HG02943 (cell line): Measurements from ENCODE around the gene COX6A2.

ENCODE experiments used
- ATAC-seq: cut with Tn5 transposase; IDR thresholded peaks from one replicate; pipeline ENCODE4 v1.9.1; 2021; ENCODE audit warnings: mild to moderate bottlenecking, low read depth, moderate library complexity; ENCODE audit not compliant: unreplicated experiment

The COX6A2 gene

GRCh38 chr16:31411024-31411844 lies 16.9 kb downstream of the COX6A2 start:
- ATAC-seq: no peak

- ATAC-seq: no peak
Measured at GRCh38 chr16:31410082-31410481, 18.1 kb downstream of the COX6A2 start.

DNA sequence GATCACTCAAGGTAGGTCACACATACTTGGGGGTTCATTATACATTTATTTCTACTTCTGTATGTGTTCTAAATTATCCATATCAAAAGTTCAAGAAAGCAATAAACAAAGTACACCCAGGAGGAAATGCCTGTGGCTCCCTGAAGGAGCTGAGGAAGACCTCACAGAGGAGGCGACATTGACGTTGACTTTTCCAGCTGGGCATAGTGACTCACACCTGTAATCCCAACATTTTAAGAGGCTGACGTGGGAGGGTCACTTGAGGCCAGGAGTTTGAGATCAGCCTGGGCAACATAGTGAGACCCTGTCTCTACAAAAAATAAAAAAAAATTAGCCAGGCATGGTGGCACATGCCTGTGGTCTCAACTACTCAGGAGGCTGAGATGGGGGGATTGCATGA lies 18.7 kb downstream of the COX6A2 start:
- no peak for ATAC-seq

GRCh38 chr16:31407406-31407805 lies 20.8 kb downstream of the COX6A2 start:
- ATAC-seq: no peak

- ATAC-seq: no peak
Measured at GRCh38 chr16:31404353-31405064, 23.7 kb downstream of the COX6A2 start.

DNA sequence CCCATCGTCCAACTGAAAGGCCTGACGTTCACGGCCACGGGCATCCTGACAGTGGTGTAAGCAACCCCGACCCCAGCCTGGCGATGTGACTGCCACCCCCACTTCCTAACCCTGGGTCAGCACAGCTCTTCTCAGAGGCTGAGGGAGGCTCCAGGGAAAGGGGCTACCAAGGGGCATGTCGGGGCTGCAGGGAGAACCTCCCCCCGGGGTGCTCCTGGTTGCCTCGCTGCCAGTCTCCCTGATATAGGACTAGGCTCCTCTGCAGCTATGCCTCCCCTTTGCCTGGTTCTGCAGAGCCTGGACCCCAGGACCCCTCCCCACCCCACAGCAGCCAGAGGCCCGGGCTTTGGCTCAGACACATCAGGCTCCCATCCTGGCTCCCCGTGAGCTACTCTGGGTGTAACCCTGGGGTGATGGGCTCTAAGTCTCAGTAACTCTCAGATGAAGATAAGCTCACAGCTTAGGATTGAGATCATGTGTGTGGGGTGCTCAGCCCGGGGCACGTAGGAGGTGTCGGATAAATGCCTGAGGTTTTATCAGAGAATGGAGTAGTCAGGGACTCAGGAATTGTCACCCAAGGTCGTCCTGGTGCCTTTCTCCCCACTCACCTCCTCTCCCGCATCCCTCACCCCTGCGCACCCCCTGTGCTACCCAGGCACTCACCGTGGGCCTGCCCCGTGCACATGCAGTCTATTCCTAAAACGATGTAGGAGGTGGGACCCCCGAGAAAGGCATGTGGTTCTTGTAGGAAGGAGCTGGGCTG lies 24.4 kb downstream of the COX6A2 start:
- ATAC-seq: no peak

- ATAC-seq: no peak
Measured at GRCh38 chr16:31402687-31403086, 25.5 kb downstream of the COX6A2 start.

GRCh38 chr16:31401436-31401835 lies 26.7 kb downstream of the COX6A2 start:
- no peak for ATAC-seq

- ATAC-seq: no peak
Measured at GRCh38 chr16:31400191-31400590, 28.0 kb downstream of the COX6A2 start.

GRCh38 chr16:31397701-31398100 lies 30.5 kb downstream of the COX6A2 start:
- no peak for ATAC-seq

- no peak for ATAC-seq
Measured at GRCh38 chr16:31397096-31397660, 31.0 kb downstream of the COX6A2 start.

GRCh38 chr16:31395647-31396046 lies 32.5 kb downstream of the COX6A2 start:
- no peak for ATAC-seq

DNA sequence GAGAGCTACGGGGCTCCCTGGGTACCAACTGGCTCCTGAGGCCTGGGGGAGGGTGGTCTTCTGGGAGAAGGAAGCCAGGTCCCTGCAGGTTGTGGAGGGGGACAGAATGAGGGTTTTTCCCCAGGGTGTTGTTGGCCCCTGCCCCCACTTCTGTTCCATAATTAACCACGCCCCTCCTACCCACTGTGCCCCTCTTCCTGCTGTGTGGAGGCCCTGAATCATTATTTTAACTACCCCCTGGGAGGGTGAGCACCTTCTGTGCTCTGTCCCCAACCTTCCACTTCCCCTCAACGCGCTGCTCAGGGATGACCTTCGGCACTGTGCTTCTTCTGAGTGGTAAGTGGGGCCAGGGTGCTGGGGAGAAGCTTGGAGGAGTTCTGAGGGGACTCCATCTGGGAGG lies 35.1 kb downstream of the COX6A2 start, which contains the start of gene ITGAD:
Gene ITGAD, plus strand, starts transcription at position 280 of the 400 bp plus-strand sequence. Its CDS starts 26 bp downstream, at position 306.
- no peak for ATAC-seq

DNA sequence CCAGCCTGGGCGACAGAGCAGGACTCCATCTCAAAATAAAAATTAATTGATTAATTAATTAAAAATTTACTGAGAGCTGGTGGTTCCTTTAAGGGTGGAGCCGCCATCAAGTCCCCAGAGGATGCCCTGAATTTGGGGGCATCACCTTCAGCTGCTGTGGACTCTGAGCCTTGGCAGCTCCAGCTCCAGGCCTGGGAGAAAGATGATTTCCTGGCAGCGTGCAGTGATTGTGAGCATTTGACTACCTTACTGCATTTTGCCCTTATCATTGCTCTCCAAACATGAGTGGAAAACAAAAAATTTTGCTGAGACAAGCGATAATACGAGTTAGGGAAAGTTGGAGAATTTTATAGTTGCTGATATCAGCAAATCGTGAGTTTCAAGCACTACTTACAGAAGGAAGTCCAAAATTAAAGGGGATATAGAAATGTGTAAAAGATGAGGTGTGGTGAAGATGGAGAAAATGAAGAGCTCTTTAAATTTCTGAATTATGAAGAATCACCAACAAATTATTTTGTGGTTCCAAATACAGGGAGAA lies 37.6 kb downstream of the COX6A2 start:
- no peak for ATAC-seq

GRCh38 chr16:31388535-31388934 lies 39.6 kb downstream of the COX6A2 start:
- no peak for ATAC-seq

- ATAC-seq: no peak
Measured at GRCh38 chr16:31386157-31386984, 41.8 kb downstream of the COX6A2 start.

DNA sequence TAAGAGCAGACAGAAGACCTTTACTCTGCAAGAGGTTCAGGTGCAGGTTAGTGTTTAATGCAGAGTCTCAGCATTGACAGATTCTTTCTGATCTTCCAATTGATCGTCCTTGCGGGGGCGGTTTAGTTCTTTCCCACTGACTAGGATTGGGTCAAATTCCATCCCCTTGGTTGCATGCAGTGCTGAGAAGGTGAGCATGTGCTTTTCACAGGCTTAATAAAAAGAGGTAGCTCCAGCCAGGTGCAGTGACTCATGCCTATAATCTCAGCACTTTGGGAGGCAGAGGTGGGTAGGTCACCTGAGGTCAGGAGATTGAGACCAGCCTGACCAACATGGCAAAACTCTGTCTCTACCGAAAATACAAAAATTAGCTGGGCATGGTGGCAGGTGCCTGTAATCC lies 42.5 kb downstream of the COX6A2 start:
- ATAC-seq: no peak

DNA sequence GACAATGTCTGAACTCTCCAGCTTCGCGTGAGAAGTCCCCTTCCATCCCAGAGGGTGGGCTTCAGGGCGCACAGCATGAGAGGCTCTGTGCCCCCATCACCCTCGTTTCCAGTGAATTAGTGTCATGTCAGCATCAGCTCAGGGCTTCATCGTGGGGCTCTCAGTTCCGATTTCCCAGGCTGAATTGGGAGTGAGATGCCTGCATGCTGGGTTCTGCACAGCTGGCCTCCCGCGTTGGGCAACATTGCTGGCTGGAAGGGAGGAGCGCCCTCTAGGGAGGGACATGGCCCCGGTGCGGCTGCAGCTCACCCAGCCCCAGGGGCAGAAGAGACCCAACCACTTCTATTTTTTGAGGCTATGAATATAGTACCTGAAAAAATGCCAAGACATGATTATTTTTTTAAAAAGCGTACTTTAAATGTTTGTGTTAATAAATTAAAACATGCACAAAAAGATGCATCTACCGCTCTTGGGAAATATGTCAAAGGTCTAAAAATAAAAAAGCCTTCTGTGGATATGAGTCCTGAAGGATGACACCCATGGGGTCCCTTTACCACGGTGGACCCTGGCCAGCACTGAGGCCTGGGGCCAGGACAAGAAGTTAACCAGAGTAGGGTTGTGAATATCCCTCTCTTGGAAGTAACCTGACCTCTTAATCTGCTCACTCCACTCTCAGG lies 45.5 kb downstream of the COX6A2 start:
- no peak for ATAC-seq

DNA sequence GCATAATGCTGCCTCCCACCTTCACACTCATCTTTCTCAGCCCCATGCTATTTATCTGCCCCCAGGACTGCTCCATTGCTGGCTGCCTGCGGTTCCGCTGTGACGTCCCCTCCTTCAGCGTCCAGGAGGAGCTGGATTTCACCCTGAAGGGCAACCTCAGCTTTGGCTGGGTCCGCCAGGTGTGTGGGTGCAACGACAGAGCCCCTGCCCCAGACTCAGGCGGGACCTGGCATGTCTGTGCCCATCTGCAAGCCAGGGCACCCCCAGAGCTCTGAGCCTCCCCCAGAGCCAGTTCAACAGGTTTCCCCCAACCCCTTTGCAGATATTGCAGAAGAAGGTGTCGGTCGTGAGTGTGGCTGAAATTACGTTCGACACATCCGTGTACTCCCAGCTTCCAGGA lies 48.0 kb downstream of the COX6A2 start:
- no peak for ATAC-seq
